GM19025 (cell line): ENCODE results near the gene KIF9.
"Not testable (repeated sequence)": the region's sequence is repeated elsewhere in the genome, so short reads cannot be mapped to it uniquely, and the experiment has no call there.

Source experiments
- ATAC-seq: cut with Tn5 transposase; IDR thresholded peaks from one replicate; pipeline ENCODE4 v1.9.1; 2021; ENCODE audit warnings: mild to moderate bottlenecking, low read depth, moderate library complexity; ENCODE audit not compliant: unreplicated experiment

The KIF9 gene

DNA sequence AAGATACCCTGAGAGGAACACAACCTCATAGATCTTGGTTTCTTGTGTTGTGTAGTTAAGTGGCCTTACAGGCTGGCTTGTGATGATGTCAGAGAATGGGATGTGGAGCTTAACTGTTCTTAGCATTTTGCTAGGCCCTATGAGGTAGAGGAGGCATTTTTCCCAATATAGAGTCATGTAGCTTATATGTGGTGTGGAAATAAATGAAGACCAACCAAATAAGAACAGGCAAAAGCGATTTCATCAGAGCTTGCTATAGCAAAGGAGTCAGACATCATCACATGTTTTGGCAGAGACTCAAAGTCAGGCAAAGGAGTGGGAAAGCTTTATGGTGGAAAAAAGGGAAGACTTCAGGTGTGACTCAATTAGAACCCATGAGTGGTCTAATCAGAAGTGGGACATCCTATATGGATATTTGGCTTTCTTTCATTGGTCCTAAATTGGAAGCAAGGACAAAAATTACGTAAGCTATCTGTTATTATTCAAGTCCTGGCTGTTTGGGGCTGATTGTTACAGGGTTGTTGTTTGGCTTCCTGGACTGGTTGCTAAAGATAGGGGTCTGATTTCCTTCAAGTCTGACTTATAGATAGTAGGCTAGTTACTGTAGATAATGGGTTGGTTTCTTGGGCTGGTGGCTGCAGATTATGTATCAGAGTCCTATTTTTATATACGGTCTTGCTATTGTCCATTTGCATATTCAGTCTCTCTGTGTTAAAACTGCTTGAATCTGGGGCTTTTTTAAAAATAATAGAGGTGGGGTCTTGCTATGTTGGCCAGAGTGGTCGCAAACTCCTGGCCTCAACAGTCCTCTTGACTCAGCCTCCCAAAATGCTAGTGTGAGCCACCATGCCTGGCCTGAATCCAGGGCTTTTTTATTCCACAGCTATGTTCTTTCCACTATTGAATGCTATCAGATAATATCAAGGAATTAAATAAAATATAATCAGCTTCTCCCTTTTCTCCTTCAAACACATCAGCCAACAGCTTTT is 88.4 kb downstream of the KIF9 start:
- no peak for ATAC-seq

GRCh38 chr3:47186285-47186684 is 96.3 kb downstream of the KIF9 start:
- ATAC-seq = no peak

DNA sequence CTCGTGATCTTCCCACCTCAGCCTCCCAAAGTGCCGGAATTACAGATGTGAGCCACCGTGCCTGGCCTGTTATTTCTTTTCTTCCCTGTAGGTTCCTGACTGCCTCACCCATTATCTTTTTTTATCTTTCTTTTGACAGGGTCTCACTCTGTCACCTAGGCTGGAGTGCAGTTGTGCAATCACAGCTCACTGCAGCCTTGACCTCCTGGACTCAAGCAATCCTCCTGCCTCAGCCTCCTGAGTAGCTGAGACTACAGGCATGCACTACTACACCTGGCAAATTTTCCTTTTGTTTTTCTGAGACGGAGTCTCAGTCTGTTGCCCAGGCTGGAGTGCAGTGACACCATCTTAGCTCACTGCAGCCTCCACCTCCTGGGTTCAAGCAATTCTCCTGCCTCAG is 100.9 kb downstream of the KIF9 start:
- not testable (repeated sequence) for ATAC-seq

DNA sequence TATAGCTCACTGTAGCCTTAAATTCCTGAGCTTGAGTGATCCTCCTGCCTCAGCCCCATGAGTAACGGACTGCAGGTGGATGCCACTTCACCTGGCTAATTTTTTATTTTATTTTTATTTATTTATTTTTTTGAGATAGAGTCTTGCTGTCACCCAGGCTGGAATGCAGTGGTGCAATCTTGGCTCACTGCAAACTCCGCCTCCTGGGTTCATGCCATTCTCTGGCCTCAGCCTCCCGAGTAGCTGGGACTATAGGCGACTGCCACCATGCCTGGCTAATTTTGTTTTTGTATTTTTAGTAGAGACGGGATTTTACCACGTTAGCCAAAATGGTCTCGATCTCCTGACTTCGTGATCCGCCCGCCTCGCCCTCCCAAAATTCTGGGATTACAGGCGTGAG is 102.6 kb downstream of the KIF9 start:
- not testable (repeated sequence) for ATAC-seq
